Myocyte (in vitro differentiated cells): ENCODE data around the gene GOT2. TPM values are rescaled to one million over a fixed set of nuclear protein-coding genes. Genes with fewer than 3 reads are reported as not detected.
A peak's percentile ranks its signal among the peaks of the same experiment; 100 is the strongest.
"Not testable (repeated sequence)": the region's sequence is repeated elsewhere in the genome, so short reads cannot be mapped to it uniquely, and the experiment has no call there.

Experiments
- DNase-seq: peaks from one replicate; pipeline ENCODE4 v3.0.0-alpha.2; 2012; ENCODE audit warnings: low read depth
- total RNA-seq: library from RNA; depleted of rRNA; stranded (reverse); fragments of >200 nt; gene quantifications from 2 replicates; pipeline ENCODE4 v1.2.3, GENCODE V29; 2014

GOT2 gene
- total RNA-seq, 1 donor from 2014 or later = 49.0 TPM

- no peak for DNase-seq
Measured at GRCh38 chr16:58723109-58723508, 11.0 kb downstream of the GOT2 start.

GRCh38 chr16:58717994-58718393, 16.1 kb downstream of the GOT2 start:
- no peak for DNase-seq

- DNase-seq = no peak
Measured at GRCh38 chr16:58716468-58716867, 17.6 kb downstream of the GOT2 start.

GRCh38 chr16:58713742-58714141, 20.4 kb downstream of the GOT2 start:
- no peak for DNase-seq

- DNase-seq = peak; percentile 30
Measured at GRCh38 chr16:58709333-58709732, 24.8 kb downstream of the GOT2 start.

GRCh38 chr16:58699151-58699550, 35.0 kb downstream of the GOT2 start:
- no peak for DNase-seq

GRCh38 chr16:58695368-58695767, 38.7 kb downstream of the GOT2 start:
- no peak for DNase-seq

GRCh38 chr16:58692450-58692849, 41.7 kb downstream of the GOT2 start:
- DNase-seq = no peak

GRCh38 chr16:58686985-58687706, 47.0 kb downstream of the GOT2 start:
- not testable (repeated sequence) for DNase-seq

- no peak for DNase-seq
Measured at GRCh38 chr16:58685084-58685449, 49.0 kb downstream of the GOT2 start.

GRCh38 chr16:58684354-58685083, 49.6 kb downstream of the GOT2 start, which contains the start of gene SLC38A7:
Gene SLC38A7, minus strand, starts transcription at chr16:58684770. Its CDS starts 4,644 bp downstream, at chr16:58680126.
- peak; percentile 87 for DNase-seq

GRCh38 chr16:58684001-58684353, 50.1 kb downstream of the GOT2 start:
- DNase-seq = peak; percentile 17

GRCh38 chr16:58679763-58680162, 54.4 kb downstream of the GOT2 start:
- DNase-seq = no peak

- peak; percentile 18 for DNase-seq
Measured at GRCh38 chr16:58678716-58679115, 55.4 kb downstream of the GOT2 start.

- DNase-seq = no peak
Measured at GRCh38 chr16:58678269-58678668, 55.8 kb downstream of the GOT2 start.

- no peak for DNase-seq
Measured at GRCh38 chr16:58670946-58671583, 63.1 kb downstream of the GOT2 start.

GRCh38 chr16:58670177-58670576, 63.9 kb downstream of the GOT2 start:
- DNase-seq = no peak

GRCh38 chr16:58665200-58665599, 68.9 kb downstream of the GOT2 start:
- DNase-seq = no peak

GRCh38 chr16:58661199-58661830, 72.8 kb downstream of the GOT2 start:
- DNase-seq = peak; percentile 92

GRCh38 chr16:58659911-58660310, 74.2 kb downstream of the GOT2 start:
- not testable (repeated sequence) for DNase-seq

- DNase-seq = no peak
Measured at GRCh38 chr16:58658796-58659211, 75.3 kb downstream of the GOT2 start.
